GM06990 (cell line): ENCODE data around the gene YARS1.

ENCODE experiments used
- DNase-seq: peaks from one replicate; pipeline ENCODE4 v3.0.0-alpha.2; 2011; ENCODE audit not compliant: insufficient read length; ENCODE audit errors: extremely low read depth
- H3K27me3 ChIP-seq: replicated peaks from 2 replicates; pipeline ENCODE4 v1.6.0; 2011; ENCODE audit warnings: low read length; ENCODE audit not compliant: control insufficient read depth, insufficient read depth
- H3K36me3 ChIP-seq: 2 replicates; pipeline ENCODE4 v1.5.1; 2011; ENCODE audit warnings: low read length; ENCODE audit not compliant: control insufficient read depth, insufficient read depth
- H3K4me3 ChIP-seq: replicated peaks from 2 replicates; pipeline ENCODE4 v1.5.1; 2011; ENCODE audit warnings: low read depth, mild to moderate bottlenecking, control low read depth, low read length
- CTCF ChIP-seq: IDR thresholded peaks from 2 replicates; pipeline ENCODE4 v1.5.1; 2011; ENCODE audit warnings: low read length, control low read depth, mild to moderate bottlenecking, inconsistent platforms; ENCODE audit not compliant: insufficient read depth, poor library complexity, severe bottlenecking

The YARS1 gene

GRCh38 chr1:32817159-32817814 is at the start of gene YARS1, which contains the start of gene S100PBP:
YARS1 (minus strand) TSS chr1:32817358; CDS start chr1:32817244, 114 bp downstream.
S100PBP (plus strand) TSS chr1:32817653; CDS start chr1:32826100, 8,447 bp downstream.
- no peaks in the 10 kb centered on the region for H3K27me3 ChIP-seq
- H3K36me3 ChIP-seq, result no peaks in the 10 kb centered on the region; the same call in none of the 2 replicates
- TF ChIP-seq CTCF, result no peak
- peak; percentile 100 for DNase-seq
- H3K4me3 ChIP-seq, result peak within 1 kb of the TSS; percentile 94

DNA sequence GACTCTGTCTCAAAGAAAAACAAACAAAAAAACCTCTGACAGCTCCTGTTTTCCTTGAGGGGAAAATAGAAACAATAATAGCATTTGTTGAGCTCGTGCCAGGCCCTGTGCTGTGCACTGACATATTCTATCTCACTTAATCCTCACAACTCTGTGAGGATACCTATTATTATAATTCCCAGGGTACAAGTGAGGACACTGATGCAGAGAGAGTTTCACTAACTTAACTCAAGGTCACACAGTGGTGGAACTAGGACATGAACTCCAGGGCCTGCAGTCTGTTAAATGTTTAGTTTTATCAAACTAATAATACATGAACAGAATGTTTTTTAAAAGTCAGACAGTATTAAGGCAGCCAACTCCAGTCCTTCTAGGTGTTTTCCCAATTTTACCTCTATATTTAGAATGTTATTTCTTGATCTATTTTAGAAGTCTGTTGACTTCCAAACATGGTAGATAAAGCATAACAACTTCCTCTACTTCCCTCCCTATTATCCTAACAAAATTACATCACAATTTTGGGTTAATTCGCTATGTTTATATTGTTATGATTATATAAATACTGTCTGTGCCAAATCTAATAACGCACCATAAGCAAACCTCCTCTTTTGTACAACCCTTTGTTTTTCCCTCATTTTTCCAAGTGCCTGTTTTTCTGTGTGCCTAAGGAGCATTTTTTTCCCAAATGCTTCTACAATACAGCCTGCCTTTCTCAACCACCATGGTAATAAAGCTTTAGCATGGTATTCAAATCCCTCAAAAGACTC is 48.7 kb upstream of the YARS1 start:
- no peak overlapping the region for H3K4me3 ChIP-seq
- no peak for TF ChIP-seq CTCF
- no peak for DNase-seq
- H3K27me3 ChIP-seq, result no peaks in the 10 kb centered on the region
- H3K36me3 ChIP-seq, result peaks cover 8% of the 10 kb centered on the region

DNA sequence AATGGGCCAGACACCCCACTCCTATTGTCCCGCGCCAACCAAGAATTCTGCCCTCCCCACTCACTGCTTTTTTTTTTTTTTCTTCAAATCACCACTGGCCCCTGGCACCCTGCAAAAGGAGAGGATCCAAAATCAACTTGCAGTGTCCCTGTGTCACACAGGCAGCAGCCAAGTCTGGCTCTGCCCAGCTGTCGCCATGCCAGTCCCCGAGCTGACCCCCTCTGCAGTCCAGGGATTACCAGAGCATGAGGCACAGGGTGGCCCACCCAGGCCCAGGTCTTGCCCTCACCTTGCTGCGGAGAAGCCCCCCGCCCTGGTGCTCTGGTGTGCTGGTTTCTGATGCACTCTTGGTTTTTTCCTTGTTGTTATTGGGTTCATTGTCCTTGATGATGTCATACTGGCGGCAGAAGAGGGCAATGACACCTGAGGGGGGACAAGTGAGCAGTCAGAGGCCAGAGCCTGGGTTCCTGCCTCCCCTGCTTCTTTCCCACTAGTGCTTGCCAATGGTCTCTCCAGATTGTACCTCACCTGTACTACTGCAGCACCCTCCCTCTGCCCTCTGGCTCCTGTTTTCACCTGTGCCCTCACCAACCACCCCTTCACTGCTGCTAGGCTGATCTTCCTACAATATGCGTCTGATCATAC is 47.3 kb upstream of the YARS1 start:
- peaks cover 12% of the 10 kb centered on the region for H3K36me3 ChIP-seq
- no peak overlapping the region for H3K4me3 ChIP-seq
- no peaks in the 10 kb centered on the region for H3K27me3 ChIP-seq
- DNase-seq, result no peak
- TF ChIP-seq CTCF, result no peak

DNA sequence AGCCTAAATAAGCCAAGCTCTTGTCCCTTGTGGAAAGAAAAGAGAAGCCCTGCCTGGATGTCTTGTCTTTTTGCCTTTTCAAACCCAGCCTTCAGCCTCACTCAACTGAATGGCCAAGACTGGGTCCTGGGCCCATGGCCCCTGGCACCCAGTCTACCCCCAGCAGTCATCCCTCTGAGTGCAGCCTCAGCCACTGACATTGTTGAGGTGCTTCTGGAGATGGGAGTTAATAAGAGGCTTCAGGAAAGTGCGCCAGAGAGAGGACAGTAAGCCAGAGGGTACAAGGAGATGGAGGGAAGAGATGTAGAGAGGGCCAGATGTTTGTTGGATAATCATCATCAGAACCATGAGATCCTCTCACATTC is 46.7 kb upstream of the YARS1 start:
- H3K36me3 ChIP-seq, result peaks cover 12% of the 10 kb centered on the region
- H3K27me3 ChIP-seq, result no peaks in the 10 kb centered on the region
- no peak for TF ChIP-seq CTCF
- no peak for DNase-seq
- no peak overlapping the region for H3K4me3 ChIP-seq

GRCh38 chr1:32863218-32863880 is 46.2 kb upstream of the YARS1 start:
- H3K36me3 ChIP-seq, result peaks cover 12% of the 10 kb centered on the region
- TF ChIP-seq CTCF, result no peak
- H3K4me3 ChIP-seq, result no peak overlapping the region
- no peaks in the 10 kb centered on the region for H3K27me3 ChIP-seq
- DNase-seq, result no peak
